Measurements from ENCODE around the gene KRTCAP3. TPM values are rescaled to one million over a fixed set of nuclear protein-coding genes. Genes with fewer than 3 reads are reported as not detected.

Gene KRTCAP3
- total and polyA plus RNA-seq, 9 of the 15 experiments (the other 6 are each of a cell fraction or from before 2014, with no cell fraction given), result 0.24 to 1.4 (median 0.73) TPM

DNA sequence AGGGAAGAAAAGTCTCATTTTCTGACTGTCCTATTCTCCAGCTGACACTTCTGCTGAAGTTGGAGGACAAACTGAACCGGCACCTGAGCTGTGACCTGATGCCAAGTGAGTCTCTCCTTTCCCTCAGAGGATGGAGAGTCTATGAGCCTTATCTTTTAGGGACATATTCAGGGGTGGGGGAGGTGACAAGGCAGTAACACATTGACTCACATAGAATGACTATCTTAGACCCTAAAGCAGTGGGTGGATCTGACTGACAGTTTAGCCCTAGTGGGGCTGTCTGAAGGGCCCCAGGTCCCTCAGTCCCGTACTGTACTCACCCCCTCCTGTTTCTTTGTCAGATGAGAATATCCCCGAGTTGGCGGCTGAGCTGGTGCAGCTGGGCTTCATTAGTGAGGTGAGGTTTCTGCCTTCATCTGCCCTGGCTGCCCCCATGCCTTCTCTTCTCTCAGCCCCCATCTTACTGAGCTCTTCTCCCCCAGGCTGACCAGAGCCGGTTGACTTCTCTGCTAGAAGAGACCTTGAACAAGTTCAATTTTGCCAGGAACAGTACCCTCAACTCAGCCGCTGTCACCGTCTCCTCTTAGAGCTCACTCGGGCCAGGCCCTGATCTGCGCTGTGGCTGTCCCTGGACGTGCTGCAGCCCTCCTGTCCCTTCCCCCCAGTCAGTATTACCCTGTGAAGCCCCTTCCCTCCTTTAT, 805 bp upstream of the KRTCAP3 start (continued):
- TF ChIP-seq E2F5 (CRISPR knock-in tag; IDR thresholded peaks at IDR 0.05) (no peak), TBL1XR1 (IDR thresholded peaks at IDR 0.05; ENCODE audit: low read length in 2 of 2) (peak in 1 of 2 experiments; percentile 63; a peak in 1 of 4 replicates), PRDM10 (IDR thresholded peaks at IDR 0.05; ENCODE audit: partially characterized antibody) (peak; percentile 66), CBX5 (IDR thresholded peaks at IDR 0.05; ENCODE audit: borderline replicate concordance, low read depth) (peak; percentile 60; the same call in 1 of the 2 replicates), GATA2 (CRISPR knock-in tag; IDR thresholded peaks at IDR 0.05) (peak; percentile 80), SMARCE1 (IDR thresholded peaks at IDR 0.05) (peak; percentile 81; the same call in 1 of the 2 replicates), TOE1 (IDR thresholded peaks at IDR 0.05; ENCODE audit: borderline replicate concordance) (no peak), TOE1 (CRISPR knock-in tag; IDR thresholded peaks at IDR 0.05; ENCODE audit: borderline replicate concordance, low read depth) (no peak), ZEB2 (IDR thresholded peaks at IDR 0.05) (peak; percentile 82), ZFX (CRISPR knock-in tag; IDR thresholded peaks at IDR 0.05) (no peak), CTCFL (IDR thresholded peaks at IDR 0.05; ENCODE audit: borderline replicate concordance, insufficient read depth, low read depth, low read length, poor library complexity, severe bottlenecking) (no peak), RBFOX2 (IDR thresholded peaks at IDR 0.05; ENCODE audit: low read depth, low read length) (no peak), CREM (IDR thresholded peaks at IDR 0.05; ENCODE audit: low read depth) (peak; percentile 75; the same call in 1 of the 2 replicates), XRCC3 (IDR thresholded peaks at IDR 0.05) (no peak), FOXM1 (IDR thresholded peaks at IDR 0.05; ENCODE audit: low read depth) (no peak; the same call in 1 of the 2 replicates), FOXM1 (CRISPR knock-in tag; IDR thresholded peaks at IDR 0.05; ENCODE audit: low read depth) (no peak), CHD2 (IDR thresholded peaks at IDR 0.05; ENCODE audit: low read depth, low read length) (0 out of 2 replicates have a peak, but pooled peaks have one; percentile 23), C11orf30 (IDR thresholded peaks at IDR 0.05; ENCODE audit: low read depth) (peak; percentile 50; the same call in 1 of the 2 replicates), ZNF24 (IDR thresholded peaks at IDR 0.05) (no peak), MAFF (IDR thresholded peaks at IDR 0.05; ENCODE audit: low read length) (no peak; the same call in 1 of the 2 replicates), CBX1 (IDR thresholded peaks at IDR 0.05; ENCODE audit: low read depth) (no peak)
- TF ChIP-seq, protein P1, sequence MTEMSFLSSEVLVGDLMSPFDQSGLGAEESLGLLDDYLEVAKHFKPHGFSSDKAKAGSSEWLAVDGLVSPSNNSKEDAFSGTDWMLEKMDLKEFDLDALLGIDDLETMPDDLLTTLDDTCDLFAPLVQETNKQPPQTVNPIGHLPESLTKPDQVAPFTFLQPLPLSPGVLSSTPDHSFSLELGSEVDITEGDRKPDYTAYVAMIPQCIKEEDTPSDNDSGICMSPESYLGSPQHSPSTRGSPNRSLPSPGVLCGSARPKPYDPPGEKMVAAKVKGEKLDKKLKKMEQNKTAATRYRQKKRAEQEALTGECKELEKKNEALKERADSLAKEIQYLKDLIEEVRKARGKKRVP (CRISPR knock-in tag; IDR thresholded peaks at IDR 0.05), result no peak
